DOHH2 (cell line): ENCODE results near the gene PDE4A.

Experiments used
- H3F3A ChIP-seq: fragments of 200-600 bp; sonication (generic), shearing (Covaris generic); 2 replicates; pipeline ENCODE4 v1.6.0; 2016; ENCODE audit warnings: antibody characterized with exemption, mild to moderate bottlenecking; ENCODE audit not compliant: control insufficient read depth, insufficient read depth
- H3K27ac ChIP-seq: fragments of 200-600 bp; sonication (generic); 2 replicates; pipeline ENCODE4 v1.5.1; 2014; ENCODE audit warnings: low read depth, mild to moderate bottlenecking, low read length, moderate library complexity
- H3K27me3 ChIP-seq: fragments of 200-600 bp; sonication (generic); 2 replicates; pipeline ENCODE4 v1.6.1; 2014; ENCODE audit warnings: mild to moderate bottlenecking, low read length, mixed read lengths; ENCODE audit not compliant: control insufficient read depth
- H3K36me3 ChIP-seq: fragments of 200-600 bp; sonication (generic); 2 replicates; pipeline ENCODE4 v1.6.1; 2014; ENCODE audit warnings: mild to moderate bottlenecking, low read length, moderate library complexity, mixed read lengths; ENCODE audit not compliant: control insufficient read depth
- H3K4me1 ChIP-seq: fragments of 200-600 bp; sonication (generic); 2 replicates; pipeline ENCODE4 v1.6.1; 2014; ENCODE audit warnings: mild to moderate bottlenecking, low read length, mixed read lengths; ENCODE audit not compliant: control insufficient read depth
- H3K4me2 ChIP-seq: fragments of 200-600 bp; sonication (generic); 2 replicates; pipeline ENCODE4 v1.6.0; 2014; ENCODE audit warnings: mild to moderate bottlenecking, low read length, moderate library complexity
- H3K4me3 ChIP-seq: fragments of 200-600 bp; sonication (generic); 2 replicates; pipeline ENCODE4 v1.5.1; 2014; ENCODE audit warnings: mild to moderate bottlenecking, low read length, mixed read lengths
- H3K79me2 ChIP-seq: fragments of 200-600 bp; sonication (generic); 2 replicates; pipeline ENCODE4 v1.6.1; 2014; ENCODE audit warnings: mild to moderate bottlenecking, low read length, mixed read lengths; ENCODE audit not compliant: control insufficient read depth
- H3K9me2 ChIP-seq: fragments of 200-600 bp; sonication (generic); replicated peaks from 2 replicates; pipeline ENCODE4 v1.6.1; 2014; ENCODE audit warnings: mild to moderate bottlenecking, low read length, mixed read lengths; ENCODE audit not compliant: control insufficient read depth
- H3K9me3 ChIP-seq: fragments of 200-600 bp; sonication (generic); 2 replicates; pipeline ENCODE4 v1.6.1; 2014; ENCODE audit warnings: antibody characterized with exemption, low read length, mixed read lengths; ENCODE audit not compliant: control insufficient read depth, insufficient read depth
- H4K20me1 ChIP-seq: fragments of 200-600 bp; sonication (generic); 2 replicates; pipeline ENCODE4 v1.6.0; 2014; ENCODE audit warnings: low read depth, mild to moderate bottlenecking, antibody characterized with exemption, low read length, moderate library complexity; ENCODE audit not compliant: control insufficient read depth, insufficient read depth
- EZH2phosphoT487 ChIP-seq: fragments of 200-600 bp; sonication (generic); IDR thresholded peaks from 2 replicates; pipeline ENCODE4 v1.6.1; 2017; ENCODE audit warnings: borderline replicate concordance, mild to moderate bottlenecking, antibody characterized with exemption, low read length, moderate library complexity, mixed read lengths
- TF ChIP-seq, protein P1 (sequence below): fragments of 200-600 bp; sonication (generic); IDR thresholded peaks from one replicate; pipeline ENCODE4 v1.5.1; 2014; ENCODE audit warnings: antibody characterized with exemption, mild to moderate bottlenecking, low read depth, low read length; ENCODE audit not compliant: poor library complexity, severe bottlenecking

PDE4A gene

DNA sequence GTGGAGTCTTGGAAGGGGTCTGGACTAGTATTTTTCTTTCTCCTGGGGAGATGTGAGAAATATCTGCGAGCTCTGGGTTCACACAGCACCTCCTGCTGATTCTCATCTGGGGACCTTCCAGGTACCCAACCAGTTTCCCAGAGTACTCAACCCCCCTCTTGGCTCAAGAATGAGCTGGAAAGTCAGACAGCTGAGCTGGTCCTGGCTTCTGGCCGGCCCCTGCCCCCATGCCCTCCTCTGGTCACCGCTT lies 2.2 kb upstream of the PDE4A start:
- Histone ChIP-seq H3K4me3 (peak overlapping the region; percentile 88), H3K79me2 (peaks cover 78% of the 10 kb centered on the region), H3K9me2 (no peaks in the 10 kb centered on the region), H3K36me3 (peaks cover 40% of the 10 kb centered on the region), H3K27me3 (no peaks in the 10 kb centered on the region), H4K20me1 (peaks cover 5% of the 10 kb centered on the region; the same call in 1 of the 2 replicates), H3K4me1 (peaks cover 76% of the 10 kb centered on the region), H3F3A (peaks cover 38% of the 10 kb centered on the region), H3K27ac (peak overlapping the region; percentile 92), H3K9me3 (peaks cover 4% of the 10 kb centered on the region; the same call in 1 of the 2 replicates), H3K4me2 (peak overlapping the region; percentile 80)
- no peak for TF ChIP-seq EZH2phosphoT487
- TF ChIP-seq, protein P1, sequence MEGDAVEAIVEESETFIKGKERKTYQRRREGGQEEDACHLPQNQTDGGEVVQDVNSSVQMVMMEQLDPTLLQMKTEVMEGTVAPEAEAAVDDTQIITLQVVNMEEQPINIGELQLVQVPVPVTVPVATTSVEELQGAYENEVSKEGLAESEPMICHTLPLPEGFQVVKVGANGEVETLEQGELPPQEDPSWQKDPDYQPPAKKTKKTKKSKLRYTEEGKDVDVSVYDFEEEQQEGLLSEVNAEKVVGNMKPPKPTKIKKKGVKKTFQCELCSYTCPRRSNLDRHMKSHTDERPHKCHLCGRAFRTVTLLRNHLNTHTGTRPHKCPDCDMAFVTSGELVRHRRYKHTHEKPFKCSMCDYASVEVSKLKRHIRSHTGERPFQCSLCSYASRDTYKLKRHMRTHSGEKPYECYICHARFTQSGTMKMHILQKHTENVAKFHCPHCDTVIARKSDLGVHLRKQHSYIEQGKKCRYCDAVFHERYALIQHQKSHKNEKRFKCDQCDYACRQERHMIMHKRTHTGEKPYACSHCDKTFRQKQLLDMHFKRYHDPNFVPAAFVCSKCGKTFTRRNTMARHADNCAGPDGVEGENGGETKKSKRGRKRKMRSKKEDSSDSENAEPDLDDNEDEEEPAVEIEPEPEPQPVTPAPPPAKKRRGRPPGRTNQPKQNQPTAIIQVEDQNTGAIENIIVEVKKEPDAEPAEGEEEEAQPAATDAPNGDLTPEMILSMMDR, result no peak

- H3K36me3 ChIP-seq, result peaks cover 39% of the 10 kb centered on the region
- peak overlapping the region; percentile 80 for H3K4me2 ChIP-seq
- H3K9me3 ChIP-seq, result peaks cover 4% of the 10 kb centered on the region; the same call in 1 of the 2 replicates
- no peaks in the 10 kb centered on the region for H3K9me2 ChIP-seq
- peaks cover 34% of the 10 kb centered on the region for H3F3A ChIP-seq
- peaks cover 10% of the 10 kb centered on the region for H4K20me1 ChIP-seq
- no peak for TF ChIP-seq EZH2phosphoT487
- TF ChIP-seq, protein P1, result peak; percentile 51
- H3K27me3 ChIP-seq, result no peaks in the 10 kb centered on the region
- peaks cover 76% of the 10 kb centered on the region for H3K4me1 ChIP-seq
- peaks cover 83% of the 10 kb centered on the region for H3K79me2 ChIP-seq
- peak overlapping the region; percentile 92 for H3K27ac ChIP-seq
- peak overlapping the region; percentile 88 for H3K4me3 ChIP-seq
These were observed 1.7 kb upstream of the PDE4A start for GRCh38 chr19:10418485-10419199.

DNA sequence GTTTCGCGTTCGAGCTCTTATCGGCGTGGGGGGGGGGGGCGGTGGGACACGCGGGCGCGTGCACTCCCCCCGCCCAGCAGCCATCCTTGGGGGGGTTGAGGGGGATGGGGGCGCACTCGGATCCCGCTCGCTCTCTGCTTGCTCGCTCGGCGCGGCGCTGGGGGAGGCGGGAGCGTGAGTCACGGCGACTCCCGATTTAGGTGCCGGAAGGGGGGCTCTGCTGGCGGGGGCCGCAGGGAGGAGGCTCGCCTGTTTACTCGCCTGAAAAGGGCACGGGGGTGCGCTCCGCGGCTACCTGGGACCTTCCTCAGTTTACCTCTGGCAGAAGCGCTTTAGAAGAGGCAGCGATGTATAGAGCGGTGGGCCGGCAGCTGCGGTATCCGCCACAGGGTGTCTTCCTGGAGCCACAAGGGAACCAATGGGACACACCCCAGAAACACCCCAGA lies 1.1 kb upstream of the PDE4A start:
- Histone ChIP-seq H3K36me3 (peaks cover 36% of the 10 kb centered on the region), H3K27me3 (no peaks in the 10 kb centered on the region), H3K4me1 (peaks cover 76% of the 10 kb centered on the region), H3K9me2 (no peaks in the 10 kb centered on the region), H3K4me2 (peak overlapping the region; percentile 80), H3F3A (peaks cover 31% of the 10 kb centered on the region), H3K27ac (peak overlapping the region; percentile 92), H3K4me3 (peak overlapping the region; percentile 88), H3K9me3 (peaks cover 4% of the 10 kb centered on the region; the same call in 1 of the 2 replicates), H3K79me2 (peaks cover 88% of the 10 kb centered on the region), H4K20me1 (peaks cover 15% of the 10 kb centered on the region)
- TF ChIP-seq, protein P1, result no peak
- no peak for TF ChIP-seq EZH2phosphoT487
